A549 (cell line): ENCODE results near the gene RARG. TPM values are rescaled to one million over a fixed set of nuclear protein-coding genes. Genes with fewer than 3 reads are reported as not detected.
A peak's percentile ranks its signal among the peaks of the same experiment; 100 is the strongest.

Experiments used
- ATAC-seq, 2 experiments: fragments of 200-7000 bp in 1 of 2; fragments of >200 bp in 1 of 2; cut with Nextera tagmentation in 1 of 2; cut with Tn5 transposase in 1 of 2; 3 replicates each; pipeline versions ENCODE4 v1.8.0 to v1.9.1; 2018 to 2020; ENCODE audit warnings: mild to moderate bottlenecking in 1 of 2, moderate library complexity in 1 of 2
- CTCF ChIA-PET: fragments of 300-600 bp; sonication (Branson Sonifier 250); formaldehyde crosslinking; extraction: SDS; loops from one replicate; lab custom pipeline; 2021; ENCODE audit warnings: antibody characterized with exemption, inconsistent platforms; lab: Yijun Ruan, JAX
- POLR2A ChIA-PET: fragments of 350-600 bp; formaldehyde crosslinking; extraction: SDS; loops from one replicate; lab custom pipeline; 2021; ENCODE audit warnings: antibody characterized with exemption, inconsistent platforms; lab: Yijun Ruan, JAX
- DNase-seq, 2 experiments: peaks; one replicate each; pipeline versions ENCODE4 v3.0.0 to v3.0.0-alpha.2; 2011 to 2016; ENCODE audit warnings: low read depth in 1 of 2, low spot score in 1 of 2
- FAIRE-seq: peaks from 2 replicates; lab custom pipeline; 2011; peaks lifted over from hg19 to GRCh38; lab: Jason Lieb, UNC
- H3K27ac ChIP-seq, 2 experiments: fragments of >200 bp; sonication (Bioruptor Twin); formaldehyde crosslinking; 3 replicates each; pipeline ENCODE4 v1.5.1; 2016 to 2017
- H3K4me1 ChIP-seq: fragments of >200 bp; sonication (Bioruptor Twin); formaldehyde crosslinking; 3 replicates; pipeline ENCODE4 v1.6.1; 2016
- H3K4me2 ChIP-seq: fragments of >200 bp; sonication (Bioruptor Twin); formaldehyde crosslinking; 3 replicates; pipeline ENCODE4 v1.6.1; 2016
- H3K4me3 ChIP-seq: fragments of >200 bp; sonication (Bioruptor Twin); formaldehyde crosslinking; 3 replicates; pipeline ENCODE4 v1.5.1; 2016
- H3K9me3 ChIP-seq: fragments of >200 bp; sonication (Bioruptor Twin); formaldehyde crosslinking; 3 replicates; pipeline ENCODE4 v1.6.1; 2016
- BHLHE40 ChIP-seq: IDR thresholded peaks from 2 replicates; pipeline ENCODE4 v1.6.1; 2012; ENCODE audit warnings: low read depth, low read length, inconsistent platforms
- CBX8 ChIP-seq: fragments of 200-600 bp; sonication (generic); IDR thresholded peaks from 2 replicates; pipeline ENCODE4 v1.6.1; 2016
- CEBPB ChIP-seq, 2 experiments: fragments of >200 bp in 1 of 2; sonication (Bioruptor Twin) in 1 of 2; formaldehyde crosslinking in 1 of 2; IDR thresholded peaks; 2 replicates each; pipeline ENCODE4 v1.6.1; 2012 to 2016
- CHD2 ChIP-seq: fragments of 150-350 bp; IDR thresholded peaks from 2 replicates; pipeline ENCODE4 v1.6.1; 2014; ENCODE audit warnings: low read length; ENCODE audit not compliant: partially characterized antibody
- CHD4 ChIP-seq: fragments of 200-600 bp; sonication (generic); IDR thresholded peaks from 2 replicates; pipeline ENCODE4 v1.6.1; 2016; ENCODE audit warnings: antibody characterized with exemption, mild to moderate bottlenecking, borderline replicate concordance
- CTCF ChIP-seq: fragments of >200 bp; sonication (Bioruptor Twin); formaldehyde crosslinking; IDR thresholded peaks from 3 replicates; pipeline ENCODE4 v1.5.1; 2016
- EHF ChIP-seq: fragments of 250-450 bp; sonication (Bioruptor Pico); IDR thresholded peaks from 2 replicates; pipeline ENCODE4 v1.5.0; 2020; ENCODE audit warnings: mild to moderate bottlenecking
- ESRRA ChIP-seq: fragments of 150-350 bp; IDR thresholded peaks from 2 replicates; pipeline ENCODE4 v1.6.1; 2014; ENCODE audit warnings: mild to moderate bottlenecking, low read length, borderline replicate concordance
- FOSB ChIP-seq: fragments of 250-450 bp; sonication (Bioruptor Pico); IDR thresholded peaks from 2 replicates; pipeline ENCODE4 v1.5.0; 2020; ENCODE audit warnings: mild to moderate bottlenecking, moderate library complexity
- FOSL2 ChIP-seq, 2 experiments: fragments of 450-650 bp in 1 of 2; fragments of >200 bp in 1 of 2; sonication (Bioruptor Twin) in 1 of 2; formaldehyde crosslinking; IDR thresholded peaks; 2 replicates each; pipeline versions ENCODE4 v1.5.0 to v1.6.1; 2016 to 2020; ENCODE audit warnings: mild to moderate bottlenecking in 1 of 2, moderate library complexity in 1 of 2
- FOXS1 ChIP-seq: fragments of 250-450 bp; sonication (Bioruptor Pico); IDR thresholded peaks from 2 replicates; pipeline ENCODE4 v1.5.0; 2020; ENCODE audit warnings: mild to moderate bottlenecking, moderate library complexity
- HDAC2 ChIP-seq: fragments of 200-600 bp; sonication (generic); IDR thresholded peaks from 2 replicates; pipeline ENCODE4 v1.6.1; 2016
- HEYL ChIP-seq: fragments of 250-450 bp; sonication (Bioruptor Pico); IDR thresholded peaks from 2 replicates; pipeline ENCODE4 v1.8.0; 2021; ENCODE audit warnings: mild to moderate bottlenecking, moderate library complexity
- HOXB13 ChIP-seq: fragments of 250-450 bp; sonication (Bioruptor Pico); IDR thresholded peaks from 2 replicates; pipeline ENCODE4 v1.5.0; 2020; ENCODE audit warnings: low read depth, mild to moderate bottlenecking, moderate library complexity
- KDM1A ChIP-seq: fragments of 200-600 bp; sonication (generic); IDR thresholded peaks from 2 replicates; pipeline ENCODE4 v1.6.1; 2016; ENCODE audit warnings: low read depth, mild to moderate bottlenecking
- MAX ChIP-seq: IDR thresholded peaks from 2 replicates; pipeline ENCODE4 v1.6.1; 2012
- MYC ChIP-seq: IDR thresholded peaks from 2 replicates; pipeline ENCODE4 v1.6.1; 2012; ENCODE audit warnings: mild to moderate bottlenecking, inconsistent platforms, low read length, improper control_type of control experiment, borderline replicate concordance
- NFE2L2 ChIP-seq: fragments of 150-350 bp; conservative IDR thresholded peaks from 2 replicates; pipeline ENCODE4 v1.6.1; 2014; ENCODE audit warnings: low read length
- NPAS2 ChIP-seq: fragments of 250-450 bp; sonication (Bioruptor Pico); IDR thresholded peaks from 2 replicates; pipeline ENCODE4 v1.8.0; 2022; ENCODE audit warnings: mild to moderate bottlenecking, moderate library complexity, borderline replicate concordance
- PHF8 ChIP-seq: fragments of 200-600 bp; sonication (generic); IDR thresholded peaks from 2 replicates; pipeline ENCODE4 v1.6.1; 2016; ENCODE audit warnings: low read depth, mild to moderate bottlenecking, antibody characterized with exemption, moderate library complexity, borderline replicate concordance
- POLR2AphosphoS2 ChIP-seq: conservative IDR thresholded peaks from 2 replicates; pipeline ENCODE4 v1.6.1; 2012; ENCODE audit warnings: low read length, improper control_type of control experiment, inconsistent platforms
- RCOR1 ChIP-seq: fragments of 150-350 bp; IDR thresholded peaks from 2 replicates; pipeline ENCODE4 v1.6.1; 2014; ENCODE audit warnings: antibody characterized with exemption, low read length, low read depth
- SMC3 ChIP-seq: fragments of >200 bp; sonication (Bioruptor Twin); formaldehyde crosslinking; IDR thresholded peaks from 3 replicates; pipeline ENCODE4 v1.6.1; 2018; ENCODE audit warnings: inconsistent platforms
- SREBF2 ChIP-seq: fragments of 450-650 bp; IDR thresholded peaks from 2 replicates; pipeline ENCODE4 v1.6.1; 2014; ENCODE audit warnings: mild to moderate bottlenecking, moderate library complexity
- TP53 ChIP-seq: fragments of 250-450 bp; sonication (Bioruptor Pico); IDR thresholded peaks from 2 replicates; pipeline ENCODE4 v1.5.0; 2021; ENCODE audit warnings: mild to moderate bottlenecking, moderate library complexity
- ZSCAN20 ChIP-seq: fragments of 250-450 bp; sonication (Bioruptor Pico); IDR thresholded peaks from 2 replicates; pipeline ENCODE4 v1.8.0; 2022; ENCODE audit warnings: mild to moderate bottlenecking, moderate library complexity
- WGBS: methylation state at CpG from one replicate; pipeline ENCODE4 v1.1.6; 2017; ENCODE audit errors: missing lambda C conversion rate; 5-methylcytosine and 5-hydroxymethylcytosine counted together
- polyA plus RNA-seq, 4 experiments: library from polyadenylated mRNA; depleted of rRNA in 3 of 4; stranded (reverse); fragments of >200 nt; fragmentation: RNase III in 1 of 4; extraction: RNeasy Plus Mini Kit Qiagen cat#74134 plus additional on column Dnase treatment in 1 of 4; gene quantifications; 2 replicates in 3 of 4; 3 replicates in 1 of 4; pipeline ENCODE4 v1.2.3, GENCODE V29; 2011 to 2017
- TF ChIP-seq, protein P1 (sequence below): fragments of 450-650 bp; IDR thresholded peaks from 2 replicates; pipeline ENCODE4 v1.6.1; 2014; ENCODE audit warnings: antibody characterized with exemption
- TF ChIP-seq, protein P2 (sequence below): IDR thresholded peaks from 2 replicates; pipeline ENCODE4 v1.6.1; 2012; ENCODE audit warnings: low read depth, borderline replicate concordance

The RARG gene
- polyA plus RNA-seq, 2 of the 4 experiments (the other 2 are of a cell fraction) = 15.6 to 17.2 TPM

DNA sequence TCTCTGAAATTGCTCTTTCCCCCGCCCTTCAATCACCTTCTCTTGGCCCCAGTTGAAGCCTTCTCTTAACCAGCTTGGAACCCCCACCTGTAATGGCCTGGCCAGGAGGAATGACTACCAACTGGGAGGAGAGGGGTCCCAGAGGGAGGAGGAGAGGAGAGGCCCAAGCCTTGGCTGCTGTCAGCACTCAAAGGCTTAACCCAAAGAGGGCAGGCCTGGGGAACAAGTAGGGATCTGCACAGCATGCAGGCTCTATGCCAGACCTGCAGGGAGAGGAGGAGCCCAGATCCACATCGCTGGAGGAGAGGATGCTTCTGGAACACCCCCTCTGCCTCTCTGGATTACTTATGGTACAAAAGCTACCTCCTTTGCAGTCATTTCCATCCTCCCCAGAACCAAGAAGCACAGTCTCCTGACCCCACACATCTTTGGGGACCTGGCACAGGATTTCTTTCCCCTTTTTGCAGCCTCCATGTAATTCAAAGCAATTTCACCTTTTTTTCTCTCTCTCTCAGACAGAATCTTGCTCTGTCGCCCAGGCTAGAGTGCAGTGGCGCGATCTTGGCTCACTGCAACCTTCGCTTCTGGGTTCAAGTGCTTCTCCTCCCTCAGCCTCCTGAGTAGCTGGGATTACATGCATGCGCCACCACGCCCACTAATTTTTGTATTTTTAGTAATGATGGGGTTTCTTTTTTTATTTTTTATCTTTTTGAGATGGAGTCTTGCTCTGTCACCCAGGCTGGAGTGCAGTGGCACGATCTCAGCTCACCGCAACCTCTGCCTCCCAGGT lies 6.2 kb downstream of the RARG start:
- H3K4me3 ChIP-seq = no peak overlapping the region
- no peak for FAIRE-seq
- no peak for DNase-seq
- H3K4me2 ChIP-seq = no peak overlapping the region
- H3K4me1 ChIP-seq = peaks cover 38% of the 10 kb centered on the region
- 90% methylated on average over 10 of the region's 10 CpGs for WGBS
- ChIA-PET CTCF (interaction anchor here (0.7 to 33.2 kb wide), 11 partner anchors 10 to 283 kb away, joined by 3 to 1046 read pairs (median 5); partner anchors contain the start of genes ESPL1, MYG1 and PFDN5), POLR2A (no interaction called here)
- no peak for ATAC-seq
- H3K9me3 ChIP-seq = no peaks in the 10 kb centered on the region
- H3K27ac ChIP-seq = peak overlapping the region in 1 of 2 experiments; percentile 8; a peak in 1 of 6 replicates
- TF ChIP-seq TP53 (CRISPR knock-in tag) (no peak), ESRRA (no peak), MAX (no peak), FOSL2 (IDR thresholded peaks at IDR 0.05) (no peak), FOSL2 (CRISPR knock-in tag; IDR thresholded peaks at IDR 0.05) (no peak), NFE2L2 (no peak), ZSCAN20 (CRISPR knock-in tag) (no peak), HDAC2 (no peak), POLR2AphosphoS2 (no peak), RCOR1 (no peak), KDM1A (no peak), CHD2 (no peak), EHF (CRISPR knock-in tag) (no peak)
- TF ChIP-seq, protein P1, sequence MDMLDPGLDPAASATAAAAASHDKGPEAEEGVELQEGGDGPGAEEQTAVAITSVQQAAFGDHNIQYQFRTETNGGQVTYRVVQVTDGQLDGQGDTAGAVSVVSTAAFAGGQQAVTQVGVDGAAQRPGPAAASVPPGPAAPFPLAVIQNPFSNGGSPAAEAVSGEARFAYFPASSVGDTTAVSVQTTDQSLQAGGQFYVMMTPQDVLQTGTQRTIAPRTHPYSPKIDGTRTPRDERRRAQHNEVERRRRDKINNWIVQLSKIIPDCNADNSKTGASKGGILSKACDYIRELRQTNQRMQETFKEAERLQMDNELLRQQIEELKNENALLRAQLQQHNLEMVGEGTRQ = no peak

DNA sequence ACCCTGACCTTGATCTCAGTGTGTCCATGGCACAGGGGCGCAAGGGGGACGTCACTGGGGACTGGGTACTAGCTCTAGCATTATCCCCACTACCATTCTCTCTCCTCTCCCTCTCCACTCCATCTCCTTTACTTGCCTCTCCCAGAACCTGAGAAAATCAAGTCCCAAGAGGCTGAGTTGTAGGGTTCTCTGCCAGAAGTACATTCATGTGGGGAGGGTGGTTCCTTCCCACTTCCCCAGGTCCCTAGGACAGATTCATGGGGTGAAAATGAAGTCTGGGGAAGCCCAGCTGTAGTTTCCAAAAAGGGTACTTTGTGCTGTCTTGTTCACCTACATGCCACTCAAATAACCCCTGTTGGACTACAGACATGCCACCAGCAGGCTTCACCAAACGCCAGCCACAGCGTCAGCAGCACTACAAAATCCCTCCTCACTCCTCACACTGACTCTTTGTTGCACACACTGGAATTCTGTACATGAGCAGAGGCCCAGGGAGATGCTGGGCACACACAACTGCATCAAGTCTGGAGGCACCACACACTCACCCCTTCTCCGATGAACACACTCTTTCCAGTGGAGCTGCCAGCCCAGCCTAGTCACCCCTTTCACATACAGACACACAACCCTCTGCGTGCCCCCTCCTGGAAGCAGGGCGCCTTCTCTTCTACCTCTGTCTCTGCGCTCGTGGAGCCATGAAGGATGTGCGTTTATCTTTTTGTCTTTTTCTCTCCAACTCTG lies 6.9 kb downstream of the RARG start:
- FAIRE-seq = no peak
- POLR2A ChIA-PET = no interaction called here

More for the DNA sequence above, 6.9 kb downstream of the RARG start:
- Histone ChIP-seq H3K4me1 (peaks cover 32% of the 10 kb centered on the region), H3K4me2 (peak overlapping the region; percentile 25; the same call in 1 of the 3 replicates), H3K9me3 (no peaks in the 10 kb centered on the region), H3K27ac (peak overlapping the region; percentile 12 to 61; a peak in 3 of 6 replicates), H3K4me3 (no peak overlapping the region)
- DNase-seq = no peak
- CTCF ChIA-PET = interaction anchor here (0.7 to 33.2 kb wide), 12 partner anchors 9 to 283 kb away, joined by 3 to 1046 read pairs (median 5); partner anchors contain the start of genes ESPL1, MYG1 and PFDN5
- TF ChIP-seq MYC (no peak), RCOR1 (no peak), CEBPB (IDR thresholded peaks at IDR 0.05) (no peak), CHD4 (no peak), SREBF2 (no peak), CBX8 (no peak), HOXB13 (no peak), BHLHE40 (no peak), NPAS2 (CRISPR knock-in tag) (no peak), HEYL (CRISPR knock-in tag) (no peak), MAX (no peak), FOSB (CRISPR knock-in tag) (no peak), PHF8 (no peak), SMC3 (no peak), CTCF (no peak), ESRRA (no peak), FOXS1 (CRISPR knock-in tag) (no peak)
- TF ChIP-seq, protein P2, sequence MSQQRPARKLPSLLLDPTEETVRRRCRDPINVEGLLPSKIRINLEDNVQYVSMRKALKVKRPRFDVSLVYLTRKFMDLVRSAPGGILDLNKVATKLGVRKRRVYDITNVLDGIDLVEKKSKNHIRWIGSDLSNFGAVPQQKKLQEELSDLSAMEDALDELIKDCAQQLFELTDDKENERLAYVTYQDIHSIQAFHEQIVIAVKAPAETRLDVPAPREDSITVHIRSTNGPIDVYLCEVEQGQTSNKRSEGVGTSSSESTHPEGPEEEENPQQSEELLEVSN = no peak
- TF ChIP-seq, protein P1 = no peak
- ATAC-seq = no peak
- 92% methylated on average over 10 of the region's 10 CpGs for WGBS
